ENCODE data around the gene ARRDC3.

Gene ARRDC3

DNA sequence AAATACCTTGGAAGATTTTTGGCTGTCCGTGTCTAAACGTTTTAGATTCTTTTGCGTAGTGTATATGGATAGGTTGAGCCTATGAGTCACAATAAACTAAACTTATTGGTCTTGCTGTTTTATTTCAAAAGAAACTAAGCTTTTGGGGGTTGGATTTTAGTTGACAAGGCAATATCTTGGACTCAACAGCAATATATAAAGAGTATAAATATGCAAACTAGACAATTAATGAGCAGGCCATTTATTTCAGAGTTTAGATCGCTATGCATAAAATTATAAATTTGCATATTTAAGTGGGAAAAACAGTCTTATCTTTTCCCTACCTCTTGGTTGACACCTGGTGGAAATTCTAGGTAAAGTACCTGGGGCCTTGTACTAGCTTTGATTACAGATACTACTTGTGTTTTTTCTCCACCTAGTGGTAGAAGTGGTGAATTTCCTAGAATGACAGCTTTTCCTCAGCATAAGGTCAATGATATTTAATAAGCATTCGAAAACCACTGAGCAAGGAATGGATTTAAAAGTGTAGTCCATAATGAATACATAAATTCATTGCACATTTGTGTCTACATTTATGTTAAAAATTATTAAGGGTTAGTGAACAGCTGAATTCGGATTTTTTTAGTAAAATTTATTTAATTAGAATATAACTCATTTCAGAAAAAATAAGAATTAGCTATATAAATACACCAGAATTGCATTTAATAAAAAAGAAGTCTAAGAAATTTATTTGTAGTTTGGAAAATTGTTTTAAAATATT, 1.7 kb upstream of the ARRDC3 start:
- DNase-seq (ENCODE audit: low spot score) = peak; percentile 91

DNA sequence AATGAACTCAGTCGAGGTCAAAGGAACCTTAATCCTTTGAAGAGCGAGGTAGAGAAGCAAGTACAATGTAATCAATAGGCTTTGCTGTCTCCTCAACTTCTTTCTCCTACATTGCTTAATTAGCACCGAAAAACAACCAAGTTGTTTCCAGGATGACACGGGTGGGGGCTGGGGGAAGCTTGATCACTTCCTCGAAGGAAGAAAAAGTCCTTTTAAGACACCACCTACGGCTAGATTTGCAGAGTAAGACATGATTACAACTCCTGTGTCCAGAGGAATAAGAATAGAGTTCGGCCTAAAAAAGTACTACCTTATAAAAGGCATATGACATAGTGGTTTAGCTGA, 811 bp upstream of the ARRDC3 start:
- peak; percentile 36 for DNase-seq (ENCODE audit: low spot score)

DNA sequence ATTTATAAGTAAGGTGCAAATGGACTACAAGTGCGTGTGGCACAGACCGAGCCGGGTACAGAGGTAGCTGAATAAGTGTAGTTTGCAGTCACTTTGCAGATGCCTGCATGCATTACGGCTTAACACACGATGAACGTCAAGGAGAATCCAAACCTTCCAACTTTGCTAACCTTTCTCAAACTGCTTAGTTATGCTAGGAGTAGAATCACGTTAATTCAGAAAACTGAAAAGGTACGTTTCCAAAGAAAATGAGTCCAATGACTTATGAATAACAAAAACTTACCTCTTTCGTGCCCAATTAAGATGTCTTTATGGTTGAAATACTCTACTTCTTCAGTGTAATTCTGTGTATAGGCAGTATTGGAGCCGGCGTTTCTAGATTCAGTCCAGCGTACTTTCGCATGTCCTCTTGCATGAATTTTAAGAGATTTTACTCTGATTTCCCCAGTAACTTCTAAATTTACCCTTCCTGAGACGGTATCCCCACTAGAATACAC, 539 bp downstream of the ARRDC3 start:
- DNase-seq (ENCODE audit: low spot score) = peak; percentile 50

DNA sequence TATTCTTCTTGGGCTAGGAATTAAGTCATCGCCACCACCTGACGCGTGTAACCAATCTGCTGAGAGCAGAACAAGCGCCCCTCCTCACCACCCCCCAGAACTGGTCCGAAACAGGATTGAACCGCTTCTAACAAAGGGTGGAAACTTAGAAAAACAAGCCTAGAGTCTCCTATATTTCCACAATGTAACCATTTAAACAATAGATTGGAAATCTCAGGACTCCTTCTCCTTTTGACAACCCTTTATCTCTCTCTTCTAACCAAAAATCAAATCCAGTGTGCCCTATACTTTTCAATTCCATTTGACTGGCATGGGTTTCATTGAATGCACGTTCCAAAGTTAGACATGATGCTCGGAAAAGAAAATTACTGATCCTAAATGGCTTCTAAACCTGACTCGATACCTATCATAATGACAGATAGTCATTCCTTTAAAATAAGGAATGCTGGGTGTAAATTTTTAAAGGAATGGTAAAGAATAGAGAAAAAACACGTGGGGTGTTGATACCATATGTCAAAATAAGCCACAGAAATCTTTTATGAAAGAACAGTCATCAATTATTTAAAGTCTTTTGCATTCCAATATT, 1.2 kb downstream of the ARRDC3 start:
- DNase-seq (ENCODE audit: low spot score) = peak; percentile 83

DNA sequence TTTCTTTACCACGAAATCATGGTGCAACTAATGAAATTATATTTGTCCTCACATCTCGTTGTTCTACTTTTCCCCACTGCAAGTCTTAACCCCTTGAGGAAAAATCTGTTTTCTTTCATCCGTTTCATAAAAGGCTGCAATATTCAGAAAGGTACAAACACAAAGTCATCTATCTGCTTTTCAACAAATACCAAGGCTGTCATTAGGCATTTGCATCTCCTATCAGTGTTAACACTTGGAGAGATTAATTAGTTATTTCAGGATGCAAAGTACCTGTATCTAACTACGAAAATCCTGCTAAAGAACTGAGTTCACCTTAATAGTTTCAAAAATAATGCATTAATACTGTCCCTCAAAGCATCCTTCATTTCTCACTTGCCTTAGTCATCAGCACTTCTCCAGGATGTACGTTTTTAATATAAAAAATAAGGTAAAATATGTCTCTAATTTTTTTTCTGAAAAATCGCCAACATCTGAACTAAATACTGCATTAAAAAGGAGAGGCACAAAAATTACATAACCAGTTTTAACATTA, 1.8 kb downstream of the ARRDC3 start:
- DNase-seq (ENCODE audit: low spot score) = no peak

DNA sequence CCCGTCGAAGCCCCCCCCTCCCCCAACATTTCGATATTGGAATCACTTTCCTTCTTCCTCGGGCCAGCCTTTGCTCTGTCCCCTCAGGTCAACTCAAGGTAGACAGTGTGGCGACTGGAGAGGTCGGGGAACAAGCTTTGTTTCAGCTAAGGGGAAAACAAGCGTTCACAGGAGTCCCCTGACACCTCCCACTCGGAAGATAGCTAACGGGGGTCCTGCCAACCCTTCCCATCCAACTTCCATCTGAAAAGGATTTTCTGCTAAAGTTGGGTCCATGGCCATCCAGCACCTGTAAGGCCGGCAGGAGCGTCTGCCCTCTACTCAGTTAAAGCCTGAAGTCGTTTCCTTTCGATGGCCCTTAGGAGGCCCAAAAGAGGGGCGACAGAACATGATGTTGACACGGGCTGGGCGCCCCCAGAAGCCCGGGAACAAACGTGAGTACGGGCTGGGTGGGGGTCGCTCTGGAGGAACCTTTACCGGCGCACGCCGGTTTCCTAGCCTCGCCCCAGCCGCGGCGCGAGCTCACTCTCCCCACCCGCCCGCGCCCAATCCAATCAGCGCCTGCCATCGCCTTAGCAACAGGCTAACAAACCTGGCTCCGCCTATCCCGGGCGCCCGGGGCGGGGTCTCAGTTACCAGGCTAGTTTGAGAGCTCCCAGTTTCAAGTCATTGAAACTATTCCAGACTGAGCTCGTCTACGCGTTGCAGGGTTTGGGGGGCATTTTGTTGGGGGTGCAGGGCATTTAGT, 2.5 kb downstream of the ARRDC3 start:
- peak; percentile 92 for DNase-seq (ENCODE audit: low spot score)

DNA sequence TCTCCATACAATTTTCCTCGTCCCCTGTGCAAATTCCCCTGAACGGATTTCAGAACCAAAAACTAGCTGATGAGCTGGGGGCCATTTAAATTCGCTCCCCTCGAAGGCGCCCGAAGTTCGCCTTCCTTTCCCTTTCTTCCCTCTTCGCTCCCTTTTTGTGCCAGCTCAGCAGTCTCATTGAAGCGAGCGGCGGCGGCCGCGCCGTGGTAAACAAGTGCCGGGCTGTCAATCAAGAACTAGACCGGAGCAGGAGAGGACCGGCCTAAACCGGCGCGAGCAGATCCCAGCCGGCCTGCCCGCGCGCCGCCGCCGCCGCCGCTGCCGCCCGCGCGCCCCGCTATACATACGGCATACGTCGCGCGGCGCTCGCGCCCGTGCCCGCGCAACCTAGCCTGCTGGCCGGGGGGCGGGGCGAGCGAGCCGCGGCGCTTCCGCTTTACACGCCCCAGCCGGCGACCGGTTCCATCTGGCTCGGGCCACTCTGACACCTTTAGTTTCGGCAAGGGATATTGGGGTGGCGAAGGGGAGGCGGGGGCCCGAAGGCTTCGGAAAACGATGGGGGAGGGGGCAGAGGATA, 3.1 kb downstream of the ARRDC3 start:
- DNase-seq (ENCODE audit: low spot score) = peak; percentile 93

DNA sequence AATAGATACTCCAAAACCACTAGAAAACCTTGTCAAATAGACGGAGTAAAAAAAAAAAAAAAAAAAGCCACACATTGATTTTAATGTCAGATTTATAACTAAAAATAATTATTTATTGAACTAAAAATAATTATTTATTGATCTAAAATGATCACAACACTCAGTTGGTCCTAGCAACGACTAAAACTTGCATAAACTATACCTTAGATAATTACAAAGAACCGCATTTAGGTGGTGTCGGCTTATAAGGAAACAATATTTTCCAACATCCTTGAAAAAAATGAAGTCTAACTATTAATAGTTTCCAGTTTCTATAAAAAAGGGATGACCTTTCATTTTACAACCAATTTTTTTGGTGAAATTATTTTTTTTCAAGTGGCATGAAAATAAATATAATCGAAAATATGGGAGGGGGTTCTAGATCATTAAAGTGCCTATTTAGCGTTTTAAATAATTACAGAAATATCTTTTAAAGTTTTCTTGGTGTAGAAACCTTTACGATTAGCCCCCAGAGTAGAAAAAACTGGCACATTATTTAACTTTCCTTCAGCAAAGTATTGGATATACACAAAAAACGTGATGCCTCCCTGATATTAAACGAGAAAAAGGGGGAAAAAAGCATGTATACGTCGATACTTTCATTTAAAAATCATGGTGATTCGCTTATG, 3.7 kb downstream of the ARRDC3 start:
- DNase-seq (ENCODE audit: low spot score) = no peak

DNA sequence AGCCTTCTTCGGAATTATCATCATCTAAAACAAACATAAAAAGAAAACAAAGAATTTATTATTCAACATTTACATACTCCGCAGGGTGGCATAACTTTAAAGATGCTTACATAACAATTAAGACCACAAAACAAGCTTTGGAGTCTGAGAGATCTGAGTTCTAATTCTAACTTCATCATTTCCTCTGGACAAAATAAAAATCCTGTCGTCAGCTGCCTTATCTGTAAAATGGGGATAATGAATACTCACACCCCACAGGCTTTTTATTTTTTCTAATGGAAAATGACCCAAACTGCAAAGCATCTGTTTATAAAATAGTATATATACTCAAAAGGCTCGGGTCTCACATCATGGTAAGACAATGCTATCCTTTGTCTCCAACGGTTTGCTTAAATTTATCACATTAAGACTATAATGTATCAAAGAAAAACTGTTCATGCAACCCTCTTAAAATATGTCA, 4.3 kb downstream of the ARRDC3 start:
- DNase-seq (ENCODE audit: low spot score) = peak; percentile 19

DNA sequence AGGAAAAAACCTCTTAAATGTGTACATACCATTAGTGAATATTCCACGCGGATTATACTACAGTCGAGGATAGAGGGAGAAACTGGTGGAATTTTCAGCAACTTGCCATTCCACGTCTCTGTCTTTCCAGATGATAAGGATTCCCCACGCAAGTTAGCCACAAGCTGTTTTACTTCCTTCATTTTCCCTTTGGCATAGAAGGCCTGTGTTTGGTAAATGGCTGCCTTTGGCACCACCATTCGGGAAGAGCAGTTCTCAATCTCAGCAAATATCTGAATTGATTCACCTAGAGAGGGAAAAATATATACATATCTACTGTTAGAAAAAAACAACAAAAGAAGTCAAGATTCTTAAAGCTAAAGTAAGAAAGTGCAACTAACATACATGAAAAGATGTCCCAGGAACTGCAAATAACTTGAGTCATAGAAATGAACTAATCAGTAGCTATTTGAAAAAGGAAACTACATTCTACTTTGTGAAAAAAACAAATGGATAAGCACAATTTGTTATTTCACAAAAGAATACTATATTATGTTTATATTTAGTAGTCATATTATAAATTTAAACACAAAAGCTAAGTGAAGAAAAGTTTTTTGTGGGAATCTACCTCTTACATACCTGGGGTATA, 8.1 kb downstream of the ARRDC3 start:
- no peak for DNase-seq (ENCODE audit: low spot score)

DNA sequence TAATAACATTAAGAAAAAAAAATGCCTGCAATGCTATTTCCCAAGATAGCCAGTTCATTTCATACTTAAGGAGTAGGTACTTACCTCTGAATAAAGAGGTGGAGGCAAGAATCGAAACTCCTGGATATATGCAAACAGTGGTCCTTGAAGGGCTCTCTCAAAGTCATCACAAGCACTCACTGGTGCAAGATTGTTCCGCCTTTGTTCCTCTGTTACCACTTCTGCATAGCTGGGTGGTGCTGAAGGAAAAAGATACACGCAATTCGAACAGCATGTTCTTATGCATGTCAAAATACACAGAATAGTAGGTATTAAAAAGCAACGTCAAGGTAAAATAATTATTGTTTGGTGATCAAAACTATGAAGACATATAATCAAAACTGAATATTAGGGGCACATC, 9.5 kb downstream of the ARRDC3 start:
- no peak for DNase-seq (ENCODE audit: low spot score)

DNA sequence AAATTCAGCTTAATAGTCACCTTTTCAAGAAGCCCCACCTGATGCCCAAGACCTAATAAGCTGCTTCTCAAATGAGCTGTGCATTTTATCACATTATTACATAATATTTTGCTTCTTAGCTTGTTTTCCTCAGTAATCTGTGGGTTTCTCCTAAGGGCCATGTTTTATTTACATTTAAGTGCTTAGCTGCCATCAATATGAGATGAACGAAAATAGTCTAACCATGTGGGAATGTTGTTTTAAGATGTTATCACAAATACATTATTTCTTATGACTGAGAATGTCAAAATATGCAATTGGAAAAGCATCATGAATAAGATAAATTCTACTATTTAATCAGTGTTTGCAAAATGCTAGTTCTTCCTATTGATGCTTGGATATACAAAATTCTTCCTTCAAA, 10.1 kb downstream of the ARRDC3 start:
- no peak for DNase-seq (ENCODE audit: low spot score)

DNA sequence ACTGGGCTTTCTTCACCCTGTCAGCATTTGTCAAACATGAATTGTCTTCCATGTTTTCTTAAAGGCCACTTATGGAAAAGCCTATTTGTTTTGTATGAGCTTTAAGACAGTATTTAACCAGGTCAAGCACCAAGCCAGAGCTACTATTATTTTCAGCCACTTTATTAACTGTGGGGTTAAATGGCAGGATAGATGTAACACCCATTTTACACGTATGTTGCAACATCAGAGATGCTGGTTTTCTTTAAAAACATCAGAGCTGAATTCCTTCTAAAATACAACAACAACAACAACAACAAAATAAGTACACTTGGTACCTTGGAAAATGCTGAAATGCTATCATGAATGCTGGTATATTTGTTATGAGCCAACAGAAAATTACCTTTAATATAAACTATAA, 13.6 kb downstream of the ARRDC3 start:
- DNase-seq (ENCODE audit: low spot score) = no peak

DNA sequence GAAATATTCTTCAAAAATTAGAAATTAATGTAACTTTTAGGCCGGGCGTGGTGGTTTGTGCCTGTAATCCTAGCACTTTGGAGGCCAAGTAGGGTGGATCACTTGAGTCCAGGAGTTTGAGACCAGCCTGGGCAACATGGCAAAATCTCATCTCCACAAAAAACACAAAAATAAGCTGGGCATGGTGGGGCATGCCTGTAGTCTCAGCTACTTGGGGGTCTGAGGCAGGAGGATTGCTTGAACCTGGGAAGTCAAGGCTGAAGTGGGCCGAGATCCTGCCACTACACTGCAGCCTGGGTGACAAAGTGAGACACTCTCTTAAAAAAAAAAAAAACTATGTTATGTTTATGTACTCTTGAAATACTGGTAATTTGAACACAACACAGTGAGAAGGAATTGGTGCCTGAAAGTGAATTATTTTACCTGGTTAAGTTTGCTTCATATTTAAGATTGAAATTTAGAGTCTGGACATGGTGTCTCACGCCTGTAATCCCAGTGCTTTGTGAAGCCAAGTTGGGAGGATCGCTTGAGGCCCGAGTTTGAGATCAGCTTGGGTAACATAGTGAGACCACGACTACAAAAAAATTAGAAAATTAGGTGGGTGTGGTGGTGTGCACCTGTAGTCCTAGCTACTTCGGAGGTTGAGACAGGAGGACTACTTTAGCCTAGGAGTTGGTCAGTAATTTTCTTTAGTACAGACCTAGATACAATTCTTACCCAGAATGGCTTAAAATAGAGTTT, 15.0 kb downstream of the ARRDC3 start:
- no peak for DNase-seq (ENCODE audit: low spot score)

DNA sequence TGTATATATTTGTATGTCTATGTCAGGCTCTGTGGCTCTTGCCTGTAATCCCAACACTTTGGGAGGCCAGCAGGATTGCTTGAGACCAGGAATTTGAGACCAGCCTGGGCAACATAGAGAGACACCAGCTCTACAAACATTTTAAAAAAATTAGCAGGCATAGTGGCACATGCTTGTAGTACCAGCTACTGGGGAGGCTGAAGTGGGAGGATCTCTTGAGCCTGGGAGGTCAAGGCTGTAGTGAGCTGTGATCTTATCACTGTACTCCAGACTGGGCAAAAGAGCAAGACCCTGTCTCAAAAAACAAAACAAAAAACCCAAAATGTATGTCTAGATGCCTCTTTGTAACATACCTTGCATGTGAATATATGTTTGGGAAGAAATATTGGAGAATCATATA, 15.8 kb downstream of the ARRDC3 start:
- no peak for DNase-seq (ENCODE audit: low spot score)

DNA sequence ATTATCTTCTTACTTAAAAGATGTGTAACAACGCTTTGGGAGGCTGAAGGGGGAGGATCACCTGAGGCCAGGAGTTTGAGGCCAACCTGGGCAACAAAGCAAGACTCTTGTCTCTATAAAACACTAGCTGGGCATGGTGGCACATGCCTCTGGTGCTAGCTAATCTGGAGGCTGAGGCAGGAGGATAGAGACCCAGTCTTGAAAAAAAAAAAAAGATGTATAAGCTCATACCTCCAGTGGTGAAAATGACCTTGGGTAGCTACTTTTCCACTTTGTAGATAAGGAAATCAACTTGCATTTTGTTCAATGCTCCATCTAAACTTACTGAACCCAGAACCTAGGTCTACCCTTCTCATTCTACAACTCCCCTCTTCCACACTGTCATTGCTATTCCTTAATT, 16.6 kb downstream of the ARRDC3 start:
- no peak for DNase-seq (ENCODE audit: low spot score)

DNA sequence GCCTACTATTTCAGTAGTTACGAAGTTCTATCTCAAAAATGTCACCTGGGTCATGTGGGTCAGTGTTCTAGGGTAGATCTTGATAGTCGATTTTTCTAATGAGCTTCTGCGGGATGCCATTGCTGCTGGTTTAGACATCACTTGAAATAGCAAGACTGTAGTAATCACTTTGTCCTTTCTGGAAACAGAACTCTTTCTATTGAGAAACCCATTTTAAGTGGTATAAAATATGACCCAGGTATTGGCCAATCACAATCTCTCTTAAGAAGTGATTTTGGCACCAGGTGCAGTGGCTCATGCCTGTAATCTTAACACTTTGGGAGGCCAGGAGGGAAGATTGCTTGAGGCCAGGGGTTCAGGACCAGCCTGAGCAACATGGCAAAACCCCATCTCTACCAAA, 17.6 kb downstream of the ARRDC3 start:
- DNase-seq (ENCODE audit: low spot score) = no peak

DNA sequence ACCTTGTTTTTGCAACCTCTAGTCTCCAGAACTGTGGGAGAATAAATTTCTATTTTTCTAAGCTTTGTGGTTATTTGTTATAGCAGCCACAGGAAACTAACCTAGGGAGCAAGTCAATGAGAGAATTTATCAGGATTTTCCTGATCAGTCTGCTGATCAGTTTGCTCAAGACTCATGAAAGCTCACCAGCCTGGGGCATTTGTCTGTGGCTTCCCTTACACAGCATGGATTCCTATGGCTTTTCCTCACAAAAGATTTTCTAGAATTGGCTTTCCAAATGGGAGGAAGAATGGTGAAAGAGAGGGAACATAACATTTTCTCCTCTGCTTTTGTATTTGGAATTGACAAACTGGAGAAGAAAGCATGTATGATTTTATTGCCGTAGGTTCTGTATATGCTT, 20.2 kb downstream of the ARRDC3 start:
- no peak for DNase-seq (ENCODE audit: low spot score)

DNA sequence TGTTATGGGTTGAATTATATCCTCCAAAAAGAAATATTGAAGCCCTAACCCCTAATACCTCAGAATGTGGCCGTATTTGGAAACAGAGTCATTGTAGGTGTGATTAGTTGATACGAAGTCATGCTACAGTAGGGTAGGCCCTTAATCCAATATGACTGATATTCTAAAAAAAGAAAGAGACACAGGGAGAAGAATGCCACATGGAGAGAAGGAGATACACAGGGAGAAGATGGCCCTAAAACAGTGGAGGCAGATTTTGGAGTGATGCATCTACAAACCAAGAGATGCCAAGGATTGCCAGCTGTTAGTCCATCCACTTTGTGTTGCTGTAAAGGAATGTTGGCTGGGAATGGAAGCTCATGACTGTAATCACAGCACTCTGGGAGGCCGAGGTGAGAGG, 21.3 kb downstream of the ARRDC3 start:
- no peak for DNase-seq (ENCODE audit: low spot score)

DNA sequence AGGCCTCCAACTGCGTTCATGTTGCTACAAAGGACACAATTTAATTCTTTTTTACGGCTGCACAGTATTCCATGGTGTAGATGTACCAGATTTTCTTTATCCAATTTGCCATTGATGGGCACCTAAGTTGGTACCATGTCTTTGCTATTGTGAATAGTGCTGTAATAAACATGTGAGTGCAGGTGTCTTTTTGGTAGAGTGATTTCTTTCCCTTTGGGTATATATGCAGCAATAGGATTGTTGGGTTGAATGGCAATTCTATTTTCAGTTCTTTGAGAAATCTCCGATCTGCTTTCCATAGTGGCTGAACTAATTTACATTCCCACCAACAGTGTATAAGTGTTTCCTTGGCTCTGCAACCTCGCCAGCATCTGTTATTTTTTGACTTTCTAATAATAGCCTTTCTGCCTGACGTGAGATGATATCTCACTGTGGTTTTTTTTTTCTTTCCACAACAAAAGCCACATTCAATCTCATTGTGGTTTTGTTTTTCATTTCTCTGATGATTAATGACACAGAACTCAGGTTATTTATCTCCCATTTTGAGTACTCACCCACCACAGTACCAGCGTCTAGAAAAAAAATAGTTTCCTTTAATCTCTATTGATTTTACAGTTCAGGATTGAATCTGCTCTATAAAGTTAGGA, 21.9 kb downstream of the ARRDC3 start:
- no peak for DNase-seq (ENCODE audit: low spot score)
